Testis (tissue), 3 donors: ENCODE results near the gene FDX2. TPM values are rescaled to one million over a fixed set of nuclear protein-coding genes. Genes with fewer than 3 reads are reported as not detected.
"Not testable (repeated sequence)": the region's sequence is repeated elsewhere in the genome, so short reads cannot be mapped to it uniquely, and the experiment has no call there.

ENCODE experiments used
- DNase-seq: peaks from one replicate; pipeline ENCODE4 v3.0.0-alpha.2; 2019
- H3K27ac ChIP-seq, 2 donors: fragments of 200-600 bp; sonication (generic); one replicate each; pipeline ENCODE4 v1.5.1; 2019
- H3K27me3 ChIP-seq: fragments of 200-600 bp; sonication (generic); one replicate; pipeline ENCODE4 v1.5.1; 2019
- H3K36me3 ChIP-seq: fragments of 200-600 bp; sonication (generic); one replicate; pipeline ENCODE4 v1.5.1; 2017; ENCODE audit warnings: low read depth; ENCODE audit errors: missing control alignments
- H3K4me1 ChIP-seq: fragments of 200-600 bp; sonication (generic); one replicate; pipeline ENCODE4 v1.5.1; 2019
- H3K4me3 ChIP-seq, 2 donors: fragments of 200-600 bp; sonication (generic); one replicate each; pipeline ENCODE4 v1.5.1; 2017 to 2019
- H3K9me3 ChIP-seq: fragments of 200-600 bp; sonication (generic); one replicate; pipeline ENCODE4 v1.5.1; 2017
- CTCF ChIP-seq, 3 experiments: fragments of 450-650 bp in 2 of 3; fragments of 200-600 bp in 1 of 3; sonication (generic) in 1 of 3; IDR thresholded peaks; one replicate each; pipeline ENCODE4 v1.5.1; 2016 to 2019; ENCODE audit warnings: antibody characterized with exemption in 3 of 3, mild to moderate bottlenecking in 2 of 3, moderate library complexity in 1 of 3
- POLR2A ChIP-seq: fragments of 450-650 bp; IDR thresholded peaks from one replicate; pipeline ENCODE4 v1.6.1; 2017; ENCODE audit warnings: antibody characterized with exemption, mild to moderate bottlenecking, moderate library complexity
- WGBS, 2 donors: methylation state at CpG; one replicate each; pipeline ENCODE4 v1.1.5; 2018; 5-methylcytosine and 5-hydroxymethylcytosine counted together
- intact Hi-C: fragments of 100-400 bp; cut with DNase I; formaldehyde crosslinking; loops from one replicate; pipeline ENCODE4 v1.15.1; 2023; ENCODE audit warnings: low total_unique reads
- polyA plus RNA-seq: library from polyadenylated mRNA; stranded (reverse); fragments of 350-450 nt; fragmentation: Illumina TruSeq; extraction: RNeasy Lipid Tissue Mini Kit (QIAGEN cat#74804); gene quantifications from one replicate; pipeline ENCODE4 v1.2.3, GENCODE V29; 2014; ENCODE audit warnings: low read depth, low replicate concordance; ENCODE audit not compliant: insufficient read depth
- total RNA-seq, 2 donors: library from RNA; depleted of rRNA; stranded (reverse); fragments of >200 nt; gene quantifications; one replicate each; pipeline ENCODE4 v1.2.3, GENCODE V29; 2016

FDX2 gene
- total and polyA plus RNA-seq, 3 donors from 2014 or later: 26.8 to 40.2 (median 35.7) TPM

GRCh38 chr19:10284960-10285278, 30.9 kb downstream of the FDX2 start:
- Histone ChIP-seq H3K27me3 (no peaks in the 10 kb centered on the region), H3K27ac (no peak overlapping the region), H3K36me3 (no peaks in the 10 kb centered on the region), H3K9me3 (no peaks in the 10 kb centered on the region), H3K4me1 (peaks cover 25% of the 10 kb centered on the region), H3K4me3 (no peak overlapping the region)
- TF ChIP-seq POLR2A (no peak), CTCF (IDR thresholded peaks at IDR 0.05) (no peak)
- intact Hi-C loops: no loop called here
- WGBS, 2 donors: 81 to 97% methylated on average over 6 to 13 of the region's 13 CpGs
- no peak for DNase-seq

GRCh38 chr19:10284065-10284959, 31.5 kb downstream of the FDX2 start:
- no peak overlapping the region for H3K4me3 ChIP-seq
- H3K9me3 ChIP-seq: no peaks in the 10 kb centered on the region
- DNase-seq: no peak
- H3K27ac ChIP-seq: no peak overlapping the region
- no peaks in the 10 kb centered on the region for H3K36me3 ChIP-seq
- WGBS, 2 donors: 89 to 92% methylated on average over 20 to 34 of the region's 34 CpGs
- H3K4me1 ChIP-seq: peaks cover 19% of the 10 kb centered on the region
- no peaks in the 10 kb centered on the region for H3K27me3 ChIP-seq
- intact Hi-C loops: no loop called here
- TF ChIP-seq CTCF (IDR thresholded peaks at IDR 0.05) (no peak), POLR2A (no peak)

- no peak overlapping the region for H3K27ac ChIP-seq
- intact Hi-C loops: no loop called here
- peaks cover 14% of the 10 kb centered on the region for H3K4me1 ChIP-seq
- 82 to 87% methylated on average over 19 to 22 of the region's 23 CpGs for WGBS, 2 donors
- no peak for TF ChIP-seq POLR2A
- no peak for TF ChIP-seq CTCF (IDR thresholded peaks at IDR 0.05)
- no peaks in the 10 kb centered on the region for H3K27me3 ChIP-seq
- no peak for DNase-seq
- H3K36me3 ChIP-seq: no peaks in the 10 kb centered on the region
- H3K9me3 ChIP-seq: no peaks in the 10 kb centered on the region
- H3K4me3 ChIP-seq: no peak overlapping the region
Measured at GRCh38 chr19:10283301-10284064, 32.3 kb downstream of the FDX2 start.

GRCh38 chr19:10282043-10282442, 33.8 kb downstream of the FDX2 start:
- WGBS, 2 donors: 95 to 96% methylated on average over 5 of the region's 5 CpGs
- DNase-seq, H3K36me3 ChIP-seq, H3K27me3 ChIP-seq, intact Hi-C loops, H3K4me3 ChIP-seq, H3K9me3 ChIP-seq, H3K27ac ChIP-seq, H3K4me1 ChIP-seq: not testable (repeated sequence)

- TF ChIP-seq CTCF (IDR thresholded peaks at IDR 0.05) (no peak), POLR2A (no peak)
- no peak for DNase-seq
- Histone ChIP-seq H3K9me3 (no peaks in the 10 kb centered on the region), H3K4me1 (no peaks in the 10 kb centered on the region), H3K4me3 (no peak overlapping the region), H3K27me3 (no peaks in the 10 kb centered on the region), H3K36me3 (no peaks in the 10 kb centered on the region), H3K27ac (no peak overlapping the region)
- WGBS, 2 donors: 84 to 93% methylated on average over 5 of the region's 5 CpGs
- intact Hi-C loops: no loop called here
Measured at GRCh38 chr19:10279737-10280442, 35.9 kb downstream of the FDX2 start.
